K562 (cell line): ENCODE data around the gene EXOC6. TPM values are rescaled to one million over a fixed set of nuclear protein-coding genes. Genes with fewer than 3 reads are reported as not detected.

Experiments used
- ATAC-seq: fragments of 200-7000 bp; cut with Tn5 transposase; 3 replicates; pipeline ENCODE4 v1.9.1; 2020; ENCODE audit warnings: moderate library complexity
- BruUV-seq: library from RNA; stranded (reverse); fragments of 400-500 nt; replicated peaks from 2 replicates; lab custom pipeline; 2021; lab: Mats Ljungman, UMichigan
- CTCF ChIA-PET: fragments of 300-600 bp; formaldehyde crosslinking; extraction: SDS; loops from one replicate; lab custom pipeline; 2021; ENCODE audit warnings: low intra/inter-chr PET ratio; lab: Yijun Ruan, JAX
- POLR2A ChIA-PET: fragments of 300-600, 350-650 bp; sonication (Branson Sonifier 250); formaldehyde crosslinking; extraction: SDS; loops from one replicate; lab custom pipeline; 2021; ENCODE audit warnings: antibody characterized with exemption, inconsistent platforms; lab: Yijun Ruan, JAX
- DNase-seq, 4 experiments: peaks; one replicate each; pipeline versions ENCODE4 v3.0.0 to v3.0.0-alpha.2; 2011 to 2018; ENCODE audit warnings: low spot score in 3 of 4, mixed read lengths in 3 of 4; ENCODE audit errors: extremely low read depth in 1 of 4
- FAIRE-seq: peaks from 2 replicates; lab custom pipeline; 2011; peaks lifted over from hg19 to GRCh38; lab: Jason Lieb, UNC
- H2AFZ ChIP-seq: 2 replicates; pipeline ENCODE4 v1.6.0; 2011; ENCODE audit warnings: low read depth, low read length, control low read depth, inconsistent platforms
- H3K27ac ChIP-seq: fragments of 200-600 bp; 3 replicates; pipeline ENCODE4 v1.8.0; 2011; ENCODE audit warnings: low read depth, mild to moderate bottlenecking, control low read depth, inconsistent platforms, low read length, moderate library complexity, mixed read lengths; ENCODE audit errors: extremely low read depth
- H3K27me3 ChIP-seq, 2 experiments: fragments of 300-600 bp in 1 of 2; 2 replicates in 1 of 2; 3 replicates in 1 of 2; pipeline versions ENCODE4 v1.6.0 to v1.8.0; 2011; ENCODE audit warnings: inconsistent platforms in 2 of 2, low read length in 2 of 2, mild to moderate bottlenecking in 1 of 2, mixed read lengths in 1 of 2, moderate library complexity in 1 of 2; ENCODE audit not compliant: control insufficient read depth in 2 of 2, insufficient read depth in 2 of 2
- H3K36me3 ChIP-seq: fragments of 300-600 bp; 3 replicates; pipeline ENCODE4 v1.8.0; 2011; ENCODE audit warnings: mild to moderate bottlenecking, low read length, inconsistent platforms; ENCODE audit not compliant: control insufficient read depth, insufficient read depth
- H3K4me1 ChIP-seq, 2 experiments: fragments of 200-600 bp in 1 of 2; replicated peaks in 1 of 2; 2 replicates in 1 of 2; 3 replicates in 1 of 2; pipeline versions ENCODE4 v1.5.1 to v1.8.0; 2011; ENCODE audit warnings: inconsistent platforms in 2 of 2, low read length in 2 of 2, mild to moderate bottlenecking in 1 of 2, mixed read lengths in 1 of 2, moderate library complexity in 1 of 2; ENCODE audit not compliant: control insufficient read depth in 2 of 2, insufficient read depth in 2 of 2
- H3K4me2 ChIP-seq: 2 replicates; pipeline ENCODE4 v1.6.1; 2011; ENCODE audit warnings: low read length, control low read depth, inconsistent platforms, mixed read lengths; ENCODE audit not compliant: insufficient read depth
- H3K4me3 ChIP-seq: fragments of 200-600 bp; sonication (generic), shearing (Covaris generic); 2 replicates; pipeline ENCODE4 v1.5.1; 2016; ENCODE audit warnings: control low read depth, inconsistent platforms
- H3K79me2 ChIP-seq: fragments of 200-600 bp; 3 replicates; pipeline ENCODE4 v1.8.0; 2011; ENCODE audit warnings: low read length, inconsistent platforms; ENCODE audit not compliant: control insufficient read depth, insufficient read depth
- H3K9ac ChIP-seq, 2 experiments: 2 replicates each; pipeline versions ENCODE4 v1.6.0 to v1.6.1; 2011; ENCODE audit warnings: low read depth in 2 of 2, low read length in 2 of 2, control low read depth in 1 of 2, inconsistent platforms in 1 of 2, mild to moderate bottlenecking in 1 of 2, mixed read lengths in 1 of 2; ENCODE audit not compliant: insufficient read depth in 1 of 2
- H3K9me1 ChIP-seq: one replicate; pipeline ENCODE4 v1.6.0; 2011; ENCODE audit warnings: inconsistent platforms, mild to moderate bottlenecking, low read length, moderate library complexity; ENCODE audit not compliant: control insufficient read depth, insufficient read depth
- H3K9me3 ChIP-seq: replicated peaks from 2 replicates; pipeline ENCODE4 v1.5.1; 2011; ENCODE audit warnings: low read depth, low read length, inconsistent platforms; ENCODE audit not compliant: control insufficient read depth, insufficient read depth
- H4K20me1 ChIP-seq: replicated peaks from 2 replicates; pipeline ENCODE4 v1.6.1; 2011; ENCODE audit warnings: low read length, inconsistent platforms, mixed read lengths; ENCODE audit not compliant: control insufficient read depth, insufficient read depth
- CBFA2T2 ChIP-seq: fragments of 450-650 bp; conservative IDR thresholded peaks from 2 replicates; pipeline ENCODE4 v1.6.1; 2017; ENCODE audit warnings: mild to moderate bottlenecking
- CHAMP1 ChIP-seq: fragments of 450-650 bp; IDR thresholded peaks from 2 replicates; pipeline ENCODE4 v1.6.1; 2016; ENCODE audit warnings: mild to moderate bottlenecking
- CTCF ChIP-seq, 3 experiments: IDR thresholded peaks in 2 of 3; conservative IDR thresholded peaks in 1 of 3; 2 replicates each; pipeline ENCODE4 v1.5.1; 2011 to 2012; ENCODE audit warnings: low read length in 3 of 3, mild to moderate bottlenecking in 3 of 3, control low read depth in 2 of 3, improper control_type of control experiment in 1 of 3, inconsistent platforms in 1 of 3, low read depth in 1 of 3, mixed read lengths in 1 of 3, moderate library complexity in 1 of 3; ENCODE audit not compliant: insufficient read depth in 2 of 3
- RAD21 ChIP-seq, 2 experiments: fragments of 250-450 bp in 1 of 2; fragments of 450-650 bp in 1 of 2; sonication (Bioruptor Pico) in 1 of 2; formaldehyde crosslinking in 1 of 2; IDR thresholded peaks in 1 of 2; conservative IDR thresholded peaks in 1 of 2; 2 replicates each; pipeline versions ENCODE4 v1.4.0 to v1.8.0; 2020 to 2022; ENCODE audit warnings: mild to moderate bottlenecking in 2 of 2, moderate library complexity in 1 of 2
- REST ChIP-seq, 2 experiments: fragments of 450-650 bp; formaldehyde crosslinking in 1 of 2; IDR thresholded peaks; 2 replicates each; pipeline versions ENCODE4 v1.4.0 to v1.6.1; 2014 to 2020; ENCODE audit warnings: mild to moderate bottlenecking in 2 of 2, borderline replicate concordance in 1 of 2, low read depth in 1 of 2
- USF2 ChIP-seq: sonication (generic); formaldehyde crosslinking; IDR thresholded peaks from 2 replicates; pipeline ENCODE4 v1.5.0; 2020; ENCODE audit warnings: missing genetic modification reagents
- WGBS: fragments of 100-300 bp; shearing (Covaris generic); methylation state at CpG from one replicate; pipeline ENCODE4 v1.1.6; 2016; ENCODE audit warnings: low coverage, mixed read lengths; ENCODE audit not compliant: insufficient coverage; ENCODE audit errors: missing lambda C conversion rate; 5-methylcytosine and 5-hydroxymethylcytosine counted together
- in situ Hi-C: fragments of 300-500 bp; cut with MboI; formaldehyde crosslinking; loops from 4 replicates; pipeline ENCODE4 v1.15.0; 2018; ENCODE audit warnings: inconsistent platforms, mixed read lengths
- intact Hi-C: fragments of 100-400 bp; cut with micrococcal nuclease; formaldehyde crosslinking; loops from 2 replicates; pipeline ENCODE4 v1.14.2; 2022
- polyA plus RNA-seq, 8 experiments: library from polyadenylated mRNA; depleted of rRNA in 4 of 8; stranded (reverse) in 5 of 8; unstranded in 3 of 8; fragments of >200 nt; fragmentation: Nextera tagmentation in 2 of 8; fragmentation: Illumina TruSeq in 1 of 8; extraction: Ambion mirVana in 2 of 8; extraction: Trizol in 1 of 8; gene quantifications; 2 replicates each; pipeline versions ENCODE4 v1.2.1 to v1.2.3, GENCODE V29; 2011 to 2014; ENCODE audit warnings: inconsistent platforms in 1 of 8, missing spikeins in 1 of 8
- total RNA-seq, 7 experiments: library from RNA; depleted of rRNA in 6 of 7; stranded (reverse); fragments of >200 nt in 6 of 7; fragmentation: Illumina TruSeq in 2 of 7; extraction: Trizol in 2 of 7; gene quantifications; 2 replicates each; pipeline versions ENCODE4 v1.2.1 to v1.2.3, GENCODE V29; 2011 to 2021; ENCODE audit warnings: low replicate concordance in 1 of 7

Gene EXOC6
- total and polyA plus RNA-seq, 9 of the 15 experiments (the other 6 are each of a cell fraction or from before 2014, with no cell fraction given), result 13.9 to 42.8 (median 24.9) TPM

GRCh38 chr10:92822964-92823363, 25.4 kb upstream of the EXOC6 start:
- 72% methylated on average over 9 of the region's 9 CpGs for WGBS
- POLR2A ChIA-PET, result interaction anchor here (1.7 to 2.8 kb wide), 2 partner anchors 12 to 133 kb away, joined by 4 to 7 read pairs; partner anchors contain the start of gene HHEX
- intact Hi-C loops, result no loop called here

More at GRCh38 chr10:92822964-92823363, 25.4 kb upstream of the EXOC6 start:
- peaks cover 0 to 14% of the 10 kb centered on the region in 2 experiments; a peak in 3 of 5 replicates for H3K4me1 ChIP-seq
- no peaks in the 10 kb centered on the region for H3K9me1 ChIP-seq
- no peaks in the 10 kb centered on the region for H3K27me3 ChIP-seq
- TF ChIP-seq USF2 (CRISPR knock-in tag) (no peak), CTCF (IDR thresholded peaks at IDR 0.05 in 2 of 3, conservative IDR thresholded peaks at IDR 0.05 in 1 of 3; ENCODE audit: insufficient read depth in 2 of 3, low read depth in 1 of 3, low read length in 3 of 3) (0 out of 6 replicates have a peak, but pooled peaks of 1 of the 3 experiments have one; percentile 24), REST (IDR thresholded peaks at IDR 0.05; ENCODE audit: borderline replicate concordance) (peak; percentile 8; the same call in 1 of the 2 replicates), REST (CRISPR knock-in tag; IDR thresholded peaks at IDR 0.05; ENCODE audit: low read depth) (no peak), CHAMP1 (peak; percentile 25; the same call in 1 of the 2 replicates), RAD21 (CRISPR knock-in tag; conservative IDR thresholded peaks at IDR 0.05 in 1 of 2, IDR thresholded peaks at IDR 0.05 in 1 of 2) (0 out of 4 replicates have a peak, but pooled peaks of 1 of the 2 experiments have one; percentile 19), CBFA2T2 (no peak)
- in situ Hi-C loops, result loop anchor here (5.0 kb wide), 1 partner anchor 66 kb away; no protein-coding TSS in a partner anchor
- H3K79me2 ChIP-seq, result no peaks in the 10 kb centered on the region
- peak overlapping the region; percentile 89; the same call in 2 of the 3 replicates for H3K27ac ChIP-seq
- ATAC-seq (peak; percentile 64), DNase-seq (peak in 1 of 4 experiments; percentile 38), FAIRE-seq (peak; percentile 35)
- no peak overlapping the region for H3K4me2 ChIP-seq
- no peak overlapping the region for H3K9ac ChIP-seq
- H3K36me3 ChIP-seq, result no peaks in the 10 kb centered on the region
- BruUV-seq, result no TSS peak
- H2AFZ ChIP-seq, result peak overlapping the region; percentile 31; the same call in 1 of the 2 replicates
- H4K20me1 ChIP-seq, result no peaks in the 10 kb centered on the region
- H3K9me3 ChIP-seq, result peaks cover 11% of the 10 kb centered on the region
- H3K4me3 ChIP-seq, result no peak overlapping the region
- CTCF ChIA-PET, result interaction anchor here (0.6 kb wide), 1 partner anchor 52 kb away, joined by 3 read pairs; no protein-coding TSS in a partner anchor
